HFF-Myc (cell line): ENCODE data around the gene OR2W3.

Experiments
- DNase-seq: peaks from one replicate; pipeline ENCODE4 v3.0.0-alpha.2; 2011; ENCODE audit warnings: low read depth; ENCODE audit errors: extremely low read depth
- H3K4me3 ChIP-seq: replicated peaks from 2 replicates; pipeline ENCODE4 v1.5.1; 2011; ENCODE audit warnings: low read depth, mild to moderate bottlenecking, control low read depth, low read length
- TF ChIP-seq, protein P1 (sequence below): IDR thresholded peaks from 2 replicates; pipeline ENCODE4 v1.5.1; 2012; ENCODE audit warnings: mild to moderate bottlenecking, low read depth, low read length, control low read depth; ENCODE audit errors: missing control alignments

Gene OR2W3

DNA sequence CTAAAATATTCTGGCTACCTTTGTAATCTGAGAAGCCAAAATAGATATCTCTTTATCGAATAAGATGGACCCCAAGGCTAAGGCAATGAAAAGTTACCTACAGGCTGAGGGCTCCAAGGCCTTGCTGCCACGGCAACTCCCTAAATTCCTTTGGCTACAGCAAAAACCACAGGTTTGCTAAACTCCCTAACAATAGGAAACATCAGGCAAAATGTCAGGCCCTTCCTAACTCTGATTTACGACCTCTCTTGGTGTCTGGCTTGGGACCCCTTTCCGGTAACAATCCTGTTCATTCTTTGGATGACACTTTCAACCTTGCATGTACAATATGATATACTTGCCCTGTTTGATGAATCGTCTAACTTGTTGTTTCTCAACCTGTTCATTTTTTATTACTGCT lies 13.4 kb downstream of the OR2W3 start:
- no peak for DNase-seq
- TF ChIP-seq, protein P1, sequence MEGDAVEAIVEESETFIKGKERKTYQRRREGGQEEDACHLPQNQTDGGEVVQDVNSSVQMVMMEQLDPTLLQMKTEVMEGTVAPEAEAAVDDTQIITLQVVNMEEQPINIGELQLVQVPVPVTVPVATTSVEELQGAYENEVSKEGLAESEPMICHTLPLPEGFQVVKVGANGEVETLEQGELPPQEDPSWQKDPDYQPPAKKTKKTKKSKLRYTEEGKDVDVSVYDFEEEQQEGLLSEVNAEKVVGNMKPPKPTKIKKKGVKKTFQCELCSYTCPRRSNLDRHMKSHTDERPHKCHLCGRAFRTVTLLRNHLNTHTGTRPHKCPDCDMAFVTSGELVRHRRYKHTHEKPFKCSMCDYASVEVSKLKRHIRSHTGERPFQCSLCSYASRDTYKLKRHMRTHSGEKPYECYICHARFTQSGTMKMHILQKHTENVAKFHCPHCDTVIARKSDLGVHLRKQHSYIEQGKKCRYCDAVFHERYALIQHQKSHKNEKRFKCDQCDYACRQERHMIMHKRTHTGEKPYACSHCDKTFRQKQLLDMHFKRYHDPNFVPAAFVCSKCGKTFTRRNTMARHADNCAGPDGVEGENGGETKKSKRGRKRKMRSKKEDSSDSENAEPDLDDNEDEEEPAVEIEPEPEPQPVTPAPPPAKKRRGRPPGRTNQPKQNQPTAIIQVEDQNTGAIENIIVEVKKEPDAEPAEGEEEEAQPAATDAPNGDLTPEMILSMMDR, result no peak
- H3K4me3 ChIP-seq, result no peak overlapping the region

DNA sequence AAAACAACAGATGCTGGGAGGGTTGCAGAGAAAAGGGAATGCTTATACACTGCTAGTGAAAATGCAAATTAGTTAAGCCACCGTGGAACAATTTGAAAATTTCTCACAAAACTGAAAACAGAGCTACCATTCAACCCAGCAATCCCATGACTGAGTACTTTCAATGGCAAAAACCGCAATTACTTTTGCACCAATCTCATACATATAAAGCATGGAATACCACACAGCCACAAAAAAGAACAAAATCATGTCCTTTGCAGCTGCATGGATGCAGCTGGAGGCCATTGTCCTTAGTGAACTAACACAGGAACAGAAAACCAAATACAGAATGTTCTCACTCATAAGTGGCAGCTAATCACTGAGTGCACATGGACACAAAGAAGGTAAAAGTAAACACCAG lies 18.4 kb downstream of the OR2W3 start:
- TF ChIP-seq, protein P1, result no peak
- no peak for DNase-seq
- no peak overlapping the region for H3K4me3 ChIP-seq

DNA sequence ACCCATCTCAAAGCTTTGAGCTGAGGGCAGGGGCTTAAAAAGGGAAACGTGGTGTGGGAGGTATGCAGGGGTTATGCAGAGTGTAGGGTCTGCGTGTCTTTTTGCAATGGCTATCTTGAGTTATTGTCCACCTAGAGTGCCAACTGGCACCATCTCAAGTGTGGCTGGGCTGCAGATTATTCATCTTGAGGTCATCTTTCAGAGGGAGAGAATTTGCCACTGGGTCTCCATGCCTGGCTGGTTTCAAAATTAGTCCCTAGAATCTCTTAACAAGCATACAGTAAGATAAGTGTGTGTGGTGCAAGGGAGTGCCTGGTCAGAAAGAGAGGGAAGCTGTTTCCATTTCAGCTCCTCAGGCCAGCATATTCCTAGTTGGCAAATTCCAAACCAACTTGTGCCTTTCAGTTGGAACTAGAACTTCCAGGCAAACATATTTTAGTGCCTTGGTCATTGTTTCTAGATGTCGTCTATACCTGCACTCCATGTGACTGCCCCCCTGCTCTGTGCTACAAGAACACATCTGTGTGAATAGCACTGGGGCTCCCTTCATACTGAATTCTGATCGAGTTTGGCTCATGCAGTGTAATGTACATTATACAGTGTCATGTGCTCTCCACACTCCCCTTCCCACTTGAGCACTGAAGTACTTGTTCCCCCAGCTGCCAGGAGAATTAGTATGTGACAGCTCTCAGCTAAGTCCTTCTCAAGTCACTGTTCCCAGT lies 19.7 kb downstream of the OR2W3 start:
- TF ChIP-seq, protein P1, result no peak
- no peak for DNase-seq
- no peak overlapping the region for H3K4me3 ChIP-seq

DNA sequence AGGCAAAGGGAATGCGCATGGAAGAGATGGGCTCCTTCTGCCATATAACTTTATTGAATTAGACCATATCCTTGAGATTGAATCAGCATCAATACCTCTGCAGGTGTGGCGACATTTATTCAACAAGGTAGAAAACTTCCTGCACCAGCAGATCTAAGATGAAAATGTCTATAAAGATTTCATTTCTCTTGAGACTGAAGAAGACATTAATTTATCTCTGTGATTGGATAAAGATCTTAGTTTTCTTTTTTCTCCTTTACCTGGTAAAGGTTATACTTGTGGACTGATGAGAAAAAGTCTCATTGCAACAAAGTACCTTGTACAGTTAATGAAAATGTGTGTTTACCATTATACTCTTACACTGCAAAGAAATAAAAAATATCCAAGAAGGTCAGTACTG lies 24.6 kb downstream of the OR2W3 start, which contains the start of gene OR2T8:
OR2T8 (plus strand) TSS at position 301 of the 400 bp plus-strand sequence. CDS start 766 bp downstream, outside the sequence.
- TF ChIP-seq, protein P1, result no peak
- no peak within 1 kb of the TSS for H3K4me3 ChIP-seq
- DNase-seq, result no peak

DNA sequence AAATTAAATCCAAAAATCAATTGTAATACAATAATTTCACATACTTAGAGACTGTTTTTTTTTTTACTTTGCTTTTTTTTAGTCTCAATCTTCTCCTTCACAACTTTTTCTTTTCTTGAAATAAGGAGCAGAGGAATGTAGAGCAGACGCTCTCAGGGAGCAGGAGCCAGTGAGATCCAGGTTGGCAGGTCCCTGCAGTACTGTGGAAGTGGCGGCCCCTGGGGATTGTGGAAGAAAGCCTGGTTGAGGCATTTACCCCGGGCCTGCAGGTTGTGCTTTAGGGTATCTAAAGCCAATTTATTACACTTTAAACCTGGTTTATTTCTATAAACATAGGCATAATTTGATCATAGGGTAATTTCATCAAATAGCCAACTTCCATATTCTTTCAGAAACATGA lies 28.6 kb downstream of the OR2W3 start:
- no peak for DNase-seq
- H3K4me3 ChIP-seq, result no peak overlapping the region
- TF ChIP-seq, protein P1, result no peak

DNA sequence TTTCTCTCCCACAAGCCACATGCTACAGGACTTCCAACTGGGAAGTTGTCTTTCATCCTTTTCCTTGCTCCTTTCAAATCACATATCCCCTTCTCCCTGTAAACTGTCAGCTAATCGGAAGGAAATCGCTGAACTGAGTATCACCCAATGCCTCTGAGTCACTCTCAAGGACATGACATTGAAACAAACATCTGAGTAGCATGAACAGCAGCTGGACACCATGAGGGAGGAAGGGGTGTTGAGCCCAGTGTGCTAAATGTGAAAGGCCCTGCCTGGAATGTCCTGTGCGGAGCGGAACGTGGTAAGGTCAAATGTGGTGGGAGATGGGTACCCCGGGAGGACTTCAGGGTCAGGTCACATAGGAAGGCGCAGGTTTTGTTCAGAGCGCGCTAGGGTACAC lies 29.5 kb downstream of the OR2W3 start, which contains the start of gene OR2AJ1:
OR2AJ1 (plus strand) TSS at position 22 of the 400 bp plus-strand sequence. CDS start 8,880 bp downstream, outside the sequence.
- TF ChIP-seq, protein P1, result no peak
- no peak for DNase-seq

More for the DNA sequence above, 29.5 kb downstream of the OR2W3 start, which contains the start of gene OR2AJ1:
- H3K4me3 ChIP-seq, result no peak within 1 kb of the TSS
